ENCODE results near the gene LIM2. TPM values are rescaled to one million over a fixed set of nuclear protein-coding genes. Genes with fewer than 3 reads are reported as not detected.

LIM2 gene
- total and polyA plus RNA-seq, 9 of the 15 experiments (the other 6 are each of a cell fraction or from before 2014, with no cell fraction given), result 0.07 to 0.45 (median 0.18) TPM; not detected in 4

DNA sequence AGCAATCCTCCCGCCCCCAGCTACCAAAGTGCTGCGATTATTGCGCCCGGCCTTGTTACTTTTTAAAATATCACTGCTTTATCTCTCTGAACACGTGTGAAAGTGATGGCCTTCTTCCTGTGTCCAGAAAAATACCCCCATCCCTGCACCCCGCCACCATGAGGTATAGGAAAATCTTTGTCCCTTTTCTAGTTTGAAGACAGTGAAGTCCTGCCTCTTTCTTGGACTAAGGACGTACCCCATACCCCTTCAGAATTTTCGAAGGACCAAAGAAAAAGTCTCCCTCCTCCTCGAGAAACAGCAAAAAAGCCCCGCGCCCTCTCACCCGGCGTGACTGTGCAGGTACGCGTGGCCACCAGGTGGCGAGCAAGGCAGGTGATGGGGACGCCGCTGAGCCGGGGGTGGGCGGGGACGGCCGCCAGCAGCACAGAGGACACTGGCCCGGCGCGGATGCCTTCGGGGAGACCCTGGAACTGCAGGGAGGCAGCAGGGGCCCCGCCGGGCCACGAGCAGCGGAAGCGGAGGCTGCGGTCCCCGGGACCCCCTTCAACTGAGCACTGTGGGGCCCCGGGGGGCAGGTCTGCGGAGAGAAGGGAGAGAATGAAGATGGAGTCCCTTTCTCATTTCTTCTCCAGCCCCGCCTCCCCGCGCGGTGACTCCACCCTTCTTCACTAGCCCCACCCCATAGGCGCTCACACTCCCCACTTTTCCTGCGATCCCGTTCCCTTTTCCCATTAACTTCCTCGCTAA, 49.0 kb downstream of the LIM2 start (continued):
- no peak for TF ChIP-seq ZNF165 (CRISPR knock-in tag; IDR thresholded peaks at IDR 0.05; ENCODE audit: borderline replicate concordance)
- TF ChIP-seq ETV5 (CRISPR knock-in tag; IDR thresholded peaks at IDR 0.05; ENCODE audit: low read depth), result peak; percentile 51; the same call in 1 of the 2 replicates
- TF ChIP-seq, protein P1, sequence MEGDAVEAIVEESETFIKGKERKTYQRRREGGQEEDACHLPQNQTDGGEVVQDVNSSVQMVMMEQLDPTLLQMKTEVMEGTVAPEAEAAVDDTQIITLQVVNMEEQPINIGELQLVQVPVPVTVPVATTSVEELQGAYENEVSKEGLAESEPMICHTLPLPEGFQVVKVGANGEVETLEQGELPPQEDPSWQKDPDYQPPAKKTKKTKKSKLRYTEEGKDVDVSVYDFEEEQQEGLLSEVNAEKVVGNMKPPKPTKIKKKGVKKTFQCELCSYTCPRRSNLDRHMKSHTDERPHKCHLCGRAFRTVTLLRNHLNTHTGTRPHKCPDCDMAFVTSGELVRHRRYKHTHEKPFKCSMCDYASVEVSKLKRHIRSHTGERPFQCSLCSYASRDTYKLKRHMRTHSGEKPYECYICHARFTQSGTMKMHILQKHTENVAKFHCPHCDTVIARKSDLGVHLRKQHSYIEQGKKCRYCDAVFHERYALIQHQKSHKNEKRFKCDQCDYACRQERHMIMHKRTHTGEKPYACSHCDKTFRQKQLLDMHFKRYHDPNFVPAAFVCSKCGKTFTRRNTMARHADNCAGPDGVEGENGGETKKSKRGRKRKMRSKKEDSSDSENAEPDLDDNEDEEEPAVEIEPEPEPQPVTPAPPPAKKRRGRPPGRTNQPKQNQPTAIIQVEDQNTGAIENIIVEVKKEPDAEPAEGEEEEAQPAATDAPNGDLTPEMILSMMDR (IDR thresholded peaks at IDR 0.05 in 2 of 3, conservative IDR thresholded peaks at IDR 0.05 in 1 of 3; ENCODE audit: insufficient read depth in 2 of 3, low read depth in 1 of 3, low read length in 3 of 3), result peak; percentile 87 to 95 (median 87)
- TF ChIP-seq NFRKB (IDR thresholded peaks at IDR 0.05; ENCODE audit: low read depth), result peak; percentile 26; the same call in 1 of the 2 replicates
- TF ChIP-seq, protein P2, sequence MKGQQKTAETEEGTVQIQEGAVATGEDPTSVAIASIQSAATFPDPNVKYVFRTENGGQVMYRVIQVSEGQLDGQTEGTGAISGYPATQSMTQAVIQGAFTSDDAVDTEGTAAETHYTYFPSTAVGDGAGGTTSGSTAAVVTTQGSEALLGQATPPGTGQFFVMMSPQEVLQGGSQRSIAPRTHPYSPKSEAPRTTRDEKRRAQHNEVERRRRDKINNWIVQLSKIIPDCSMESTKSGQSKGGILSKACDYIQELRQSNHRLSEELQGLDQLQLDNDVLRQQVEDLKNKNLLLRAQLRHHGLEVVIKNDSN (CRISPR knock-in tag; IDR thresholded peaks at IDR 0.05), result peak; percentile 48
- TF ChIP-seq SRSF3 (IDR thresholded peaks at IDR 0.05; ENCODE audit: insufficient read depth, low read length), result no peak
- peak; percentile 77 for TF ChIP-seq HMGN3 (IDR thresholded peaks at IDR 0.05; ENCODE audit: borderline replicate concordance, extremely low read depth, insufficient read length, low read depth, low read length)
- peak; percentile 57 for TF ChIP-seq CTBP1 (IDR thresholded peaks at IDR 0.05; ENCODE audit: borderline replicate concordance)
- no peak; the same call in 1 of the 2 replicates for TF ChIP-seq CREB1 (IDR thresholded peaks at IDR 0.05)
- peak; percentile 55 for TF ChIP-seq CREB1 (CRISPR knock-in tag; IDR thresholded peaks at IDR 0.05)
- no peak for TF ChIP-seq ZNF347 (CRISPR knock-in tag; IDR thresholded peaks at IDR 0.05; ENCODE audit: low read depth)
- TF ChIP-seq PPARD (CRISPR knock-in tag; IDR thresholded peaks at IDR 0.05), result no peak
- TF ChIP-seq, protein P3, sequence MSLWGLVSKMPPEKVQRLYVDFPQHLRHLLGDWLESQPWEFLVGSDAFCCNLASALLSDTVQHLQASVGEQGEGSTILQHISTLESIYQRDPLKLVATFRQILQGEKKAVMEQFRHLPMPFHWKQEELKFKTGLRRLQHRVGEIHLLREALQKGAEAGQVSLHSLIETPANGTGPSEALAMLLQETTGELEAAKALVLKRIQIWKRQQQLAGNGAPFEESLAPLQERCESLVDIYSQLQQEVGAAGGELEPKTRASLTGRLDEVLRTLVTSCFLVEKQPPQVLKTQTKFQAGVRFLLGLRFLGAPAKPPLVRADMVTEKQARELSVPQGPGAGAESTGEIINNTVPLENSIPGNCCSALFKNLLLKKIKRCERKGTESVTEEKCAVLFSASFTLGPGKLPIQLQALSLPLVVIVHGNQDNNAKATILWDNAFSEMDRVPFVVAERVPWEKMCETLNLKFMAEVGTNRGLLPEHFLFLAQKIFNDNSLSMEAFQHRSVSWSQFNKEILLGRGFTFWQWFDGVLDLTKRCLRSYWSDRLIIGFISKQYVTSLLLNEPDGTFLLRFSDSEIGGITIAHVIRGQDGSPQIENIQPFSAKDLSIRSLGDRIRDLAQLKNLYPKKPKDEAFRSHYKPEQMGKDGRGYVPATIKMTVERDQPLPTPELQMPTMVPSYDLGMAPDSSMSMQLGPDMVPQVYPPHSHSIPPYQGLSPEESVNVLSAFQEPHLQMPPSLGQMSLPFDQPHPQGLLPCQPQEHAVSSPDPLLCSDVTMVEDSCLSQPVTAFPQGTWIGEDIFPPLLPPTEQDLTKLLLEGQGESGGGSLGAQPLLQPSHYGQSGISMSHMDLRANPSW (CRISPR knock-in tag; IDR thresholded peaks at IDR 0.05), result 0 out of 2 replicates have a peak, but pooled peaks have one; percentile 16
- peak; percentile 86 for TF ChIP-seq FOXM1 (IDR thresholded peaks at IDR 0.05; ENCODE audit: low read depth)
- no peak for TF ChIP-seq FOXM1 (CRISPR knock-in tag; IDR thresholded peaks at IDR 0.05; ENCODE audit: low read depth)
- peak; percentile 84 to 85 for TF ChIP-seq RAD21 (CRISPR knock-in tag; conservative IDR thresholded peaks at IDR 0.05 in 1 of 2, IDR thresholded peaks at IDR 0.05 in 1 of 2)
- TF ChIP-seq, protein P4, sequence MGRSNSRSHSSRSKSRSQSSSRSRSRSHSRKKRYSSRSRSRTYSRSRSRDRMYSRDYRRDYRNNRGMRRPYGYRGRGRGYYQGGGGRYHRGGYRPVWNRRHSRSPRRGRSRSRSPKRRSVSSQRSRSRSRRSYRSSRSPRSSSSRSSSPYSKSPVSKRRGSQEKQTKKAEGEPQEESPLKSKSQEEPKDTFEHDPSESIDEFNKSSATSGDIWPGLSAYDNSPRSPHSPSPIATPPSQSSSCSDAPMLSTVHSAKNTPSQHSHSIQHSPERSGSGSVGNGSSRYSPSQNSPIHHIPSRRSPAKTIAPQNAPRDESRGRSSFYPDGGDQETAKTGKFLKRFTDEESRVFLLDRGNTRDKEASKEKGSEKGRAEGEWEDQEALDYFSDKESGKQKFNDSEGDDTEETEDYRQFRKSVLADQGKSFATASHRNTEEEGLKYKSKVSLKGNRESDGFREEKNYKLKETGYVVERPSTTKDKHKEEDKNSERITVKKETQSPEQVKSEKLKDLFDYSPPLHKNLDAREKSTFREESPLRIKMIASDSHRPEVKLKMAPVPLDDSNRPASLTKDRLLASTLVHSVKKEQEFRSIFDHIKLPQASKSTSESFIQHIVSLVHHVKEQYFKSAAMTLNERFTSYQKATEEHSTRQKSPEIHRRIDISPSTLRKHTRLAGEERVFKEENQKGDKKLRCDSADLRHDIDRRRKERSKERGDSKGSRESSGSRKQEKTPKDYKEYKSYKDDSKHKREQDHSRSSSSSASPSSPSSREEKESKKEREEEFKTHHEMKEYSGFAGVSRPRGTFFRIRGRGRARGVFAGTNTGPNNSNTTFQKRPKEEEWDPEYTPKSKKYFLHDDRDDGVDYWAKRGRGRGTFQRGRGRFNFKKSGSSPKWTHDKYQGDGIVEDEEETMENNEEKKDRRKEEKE (IDR thresholded peaks at IDR 0.05; ENCODE audit: borderline replicate concordance in 1 of 2, control insufficient read depth in 1 of 2, low read depth in 2 of 2, low read length in 1 of 2), result no peak
